CD4-positive, CD25-positive, alpha-beta regulatory T cell (primary cell): ENCODE results near the gene PPY. TPM values are rescaled to one million over a fixed set of nuclear protein-coding genes. Genes with fewer than 3 reads are reported as not detected.
A peak's percentile ranks its signal among the peaks of the same experiment; 100 is the strongest.

Experiments
- ATAC-seq, 2 donors: fragments of 150-1000 bp; cut with Tn5 transposase; one replicate each; pipeline ENCODE4 v1.10.0; 2021; ENCODE audit warnings: low read depth in 2 of 2, moderate number of reproducible peaks in 2 of 2, moderate library complexity in 1 of 2
- DNase-seq, 3 donors: peaks; one replicate each; pipeline versions ENCODE4 v3.0.0 to v3.0.0-alpha.2; 2012 to 2022; ENCODE audit warnings: mixed read lengths in 1 of 3
- H3K27ac ChIP-seq: one replicate; pipeline ENCODE4 v1.7.0; 2013; ENCODE audit warnings: mild to moderate bottlenecking, low read length; ENCODE audit not compliant: insufficient read depth, poor library complexity, severe bottlenecking
- H3K27me3 ChIP-seq: one replicate; pipeline ENCODE4 v1.7.0; 2013; ENCODE audit warnings: low read length; ENCODE audit not compliant: control insufficient read depth, insufficient read depth
- H3K36me3 ChIP-seq: one replicate; pipeline ENCODE4 v1.7.0; 2013; ENCODE audit warnings: mild to moderate bottlenecking, low read length, moderate library complexity; ENCODE audit not compliant: control insufficient read depth, insufficient read depth
- H3K4me1 ChIP-seq: 2 replicates; pipeline ENCODE4 v1.7.0; 2013; ENCODE audit warnings: mild to moderate bottlenecking, low read length; ENCODE audit not compliant: insufficient read depth, control insufficient read depth, poor library complexity, severe bottlenecking
- H3K4me3 ChIP-seq: one replicate; pipeline ENCODE4 v1.7.0; 2013; ENCODE audit warnings: low read depth, mild to moderate bottlenecking, low read length, moderate library complexity
- H3K9me3 ChIP-seq, 2 experiments: 1 replicate in 1 of 2; 2 replicates in 1 of 2; pipeline ENCODE4 v1.7.0; 2013; ENCODE audit warnings: low read length in 2 of 2, mild to moderate bottlenecking in 1 of 2, moderate library complexity in 1 of 2; ENCODE audit not compliant: control insufficient read depth in 2 of 2
- H3K27ac Mint-ChIP-seq, 3 donors: one replicate each; pipeline ENCODE4 v1.8.0; 2020 to 2022; ENCODE audit warnings: mild to moderate bottlenecking in 3 of 3, mixed read lengths in 3 of 3, moderate library complexity in 2 of 3
- H3K27me3 Mint-ChIP-seq: one replicate; pipeline ENCODE4 v1.8.0; 2022; ENCODE audit warnings: mild to moderate bottlenecking, mixed read lengths
- H3K36me3 Mint-ChIP-seq: one replicate; pipeline ENCODE4 v1.8.0; 2020; ENCODE audit warnings: mixed read lengths
- H3K4me1 Mint-ChIP-seq, 4 donors: one replicate each; pipeline ENCODE4 v1.8.0; 2020 to 2022; ENCODE audit warnings: mixed read lengths in 4 of 4, mild to moderate bottlenecking in 1 of 4
- H3K4me3 Mint-ChIP-seq, 4 donors: one replicate each; pipeline ENCODE4 v1.8.0; 2020 to 2022; ENCODE audit warnings: mild to moderate bottlenecking in 4 of 4, mixed read lengths in 4 of 4, moderate library complexity in 3 of 4
- H3K9me3 Mint-ChIP-seq, 7 donors: one replicate each; pipeline ENCODE4 v1.8.0; 2020 to 2022; ENCODE audit warnings: mixed read lengths in 7 of 7, mild to moderate bottlenecking in 3 of 7, moderate library complexity in 2 of 7
- polyA plus RNA-seq, 4 donors: library from polyadenylated mRNA; unstranded; fragments of 300-500 nt; fragmentation: Illumina TruSeq; gene quantifications; one replicate each; pipeline ENCODE4 v1.2.3, GENCODE V29; 2021
- total RNA-seq: library from RNA; stranded (reverse); gene quantifications from one replicate; pipeline ENCODE4 v1.2.3, GENCODE V29; 2022

The PPY gene
- total and polyA plus RNA-seq, 5 donors from 2014 or later = not detected

- Histone ChIP-seq H3K9me3 (no peaks in the 10 kb centered on the region), H3K36me3 (no peaks in the 10 kb centered on the region), H3K27ac (no peak overlapping the region), H3K4me1 (peaks cover 7% of the 10 kb centered on the region), H3K4me3 (no peak overlapping the region), H3K27me3 (peaks cover 23% of the 10 kb centered on the region)
- Mint-ChIP-seq H3K27ac (no peak overlapping the region), H3K27me3 (peaks cover 58% of the 10 kb centered on the region), H3K4me3 (peak overlapping the region in 1 of 4 donors; percentile 56), H3K4me1 (peaks cover 0 to 12% (median 0%) of the 10 kb centered on the region in 4 donors), H3K9me3 (peaks cover 0 to 1% (median 0%) of the 10 kb centered on the region in 7 donors), H3K36me3 (no peaks in the 10 kb centered on the region)
- no peak for DNase-seq
- no peak for ATAC-seq
Observed at GRCh38 chr17:43983196-43983514, 40.9 kb upstream of the PPY start.

GRCh38 chr17:43982171-43982570, 39.9 kb upstream of the PPY start:
- Mint-ChIP-seq H3K27me3 (peaks cover 63% of the 10 kb centered on the region), H3K27ac (no peak overlapping the region), H3K9me3 (peaks cover 0 to 3% (median 0%) of the 10 kb centered on the region in 7 donors), H3K4me1 (peaks cover 0 to 12% (median 0%) of the 10 kb centered on the region in 4 donors), H3K4me3 (no peak overlapping the region), H3K36me3 (no peaks in the 10 kb centered on the region)
- Histone ChIP-seq H3K4me1 (peaks cover 7% of the 10 kb centered on the region), H3K27ac (no peak overlapping the region), H3K9me3 (no peaks in the 10 kb centered on the region), H3K36me3 (no peaks in the 10 kb centered on the region), H3K27me3 (peaks cover 18% of the 10 kb centered on the region), H3K4me3 (no peak overlapping the region)
- no peak for DNase-seq
- ATAC-seq = no peak

- no peak for ATAC-seq
- H3K4me1 ChIP-seq = peaks cover 7% of the 10 kb centered on the region
- Mint-ChIP-seq H3K4me3 (no peak overlapping the region), H3K9me3 (peaks cover 0 to 8% (median 0%) of the 10 kb centered on the region in 7 donors), H3K4me1 (peaks cover 0 to 9% (median 0%) of the 10 kb centered on the region in 4 donors), H3K36me3 (no peaks in the 10 kb centered on the region), H3K27me3 (peaks cover 40% of the 10 kb centered on the region), H3K27ac (no peak overlapping the region)
- no peak for DNase-seq
- no peak overlapping the region for H3K4me3 ChIP-seq
- H3K36me3 ChIP-seq = no peaks in the 10 kb centered on the region
- no peaks in the 10 kb centered on the region for H3K9me3 ChIP-seq
- peaks cover 14% of the 10 kb centered on the region for H3K27me3 ChIP-seq
- no peak overlapping the region for H3K27ac ChIP-seq
Observed at GRCh38 chr17:43979671-43980070, 37.4 kb upstream of the PPY start.

- peaks cover 11% of the 10 kb centered on the region for H3K27me3 ChIP-seq
- Mint-ChIP-seq H3K27me3 (peaks cover 36% of the 10 kb centered on the region), H3K27ac (no peak overlapping the region), H3K4me1 (peaks cover 0 to 5% (median 0%) of the 10 kb centered on the region in 4 donors), H3K36me3 (no peaks in the 10 kb centered on the region), H3K9me3 (peaks cover 0 to 8% (median 0%) of the 10 kb centered on the region in 7 donors), H3K4me3 (peak overlapping the region in 1 of 4 donors; percentile 28)
- ATAC-seq (no peak), DNase-seq (no peak)
- H3K4me1 ChIP-seq = peaks cover 7% of the 10 kb centered on the region
- no peak overlapping the region for H3K4me3 ChIP-seq
- H3K27ac ChIP-seq = no peak overlapping the region
- H3K36me3 ChIP-seq = no peaks in the 10 kb centered on the region
- H3K9me3 ChIP-seq = no peaks in the 10 kb centered on the region
Observed at GRCh38 chr17:43979011-43979410, 36.7 kb upstream of the PPY start.

GRCh38 chr17:43978078-43978477, 35.8 kb upstream of the PPY start:
- no peak overlapping the region for H3K27ac Mint-ChIP-seq
- H3K27me3 ChIP-seq = peaks cover 11% of the 10 kb centered on the region
- no peaks in the 10 kb centered on the region for H3K36me3 Mint-ChIP-seq
- H3K36me3 ChIP-seq = no peaks in the 10 kb centered on the region
- no peak overlapping the region for H3K4me3 Mint-ChIP-seq
- no peak for DNase-seq
- H3K4me3 ChIP-seq = no peak overlapping the region
- peaks cover 0 to 8% (median 0%) of the 10 kb centered on the region in 7 donors for H3K9me3 Mint-ChIP-seq
- H3K27me3 Mint-ChIP-seq = peaks cover 36% of the 10 kb centered on the region
- H3K4me1 Mint-ChIP-seq = peaks cover 0 to 5% (median 0%) of the 10 kb centered on the region in 4 donors
- no peaks in the 10 kb centered on the region for H3K9me3 ChIP-seq
- H3K4me1 ChIP-seq = no peaks in the 10 kb centered on the region
- ATAC-seq = no peak
- H3K27ac ChIP-seq = no peak overlapping the region

GRCh38 chr17:43976963-43977837, 34.9 kb upstream of the PPY start:
- H3K36me3 Mint-ChIP-seq = no peaks in the 10 kb centered on the region
- H3K9me3 Mint-ChIP-seq = peaks cover 0 to 8% (median 0%) of the 10 kb centered on the region in 7 donors
- no peak overlapping the region for H3K4me3 Mint-ChIP-seq
- Histone ChIP-seq H3K36me3 (no peaks in the 10 kb centered on the region), H3K27me3 (peaks cover 6% of the 10 kb centered on the region), H3K4me1 (no peaks in the 10 kb centered on the region), H3K9me3 (no peaks in the 10 kb centered on the region), H3K4me3 (no peak overlapping the region), H3K27ac (no peak overlapping the region)
- ATAC-seq (no peak), DNase-seq (no peak)
- peaks cover 32% of the 10 kb centered on the region for H3K27me3 Mint-ChIP-seq
- H3K4me1 Mint-ChIP-seq = peaks cover 0 to under 1% (median 0%) of the 10 kb centered on the region in 4 donors
- no peak overlapping the region for H3K27ac Mint-ChIP-seq

GRCh38 chr17:43975898-43976297, 33.6 kb upstream of the PPY start:
- ATAC-seq = no peak
- H3K9me3 Mint-ChIP-seq = peaks cover 0 to 8% (median 0%) of the 10 kb centered on the region in 7 donors
- H3K4me1 Mint-ChIP-seq = no peaks in the 10 kb centered on the region
- no peak overlapping the region for H3K4me3 Mint-ChIP-seq
- Histone ChIP-seq H3K27ac (no peak overlapping the region), H3K9me3 (no peaks in the 10 kb centered on the region), H3K36me3 (no peaks in the 10 kb centered on the region), H3K4me1 (no peaks in the 10 kb centered on the region), H3K27me3 (peaks cover under 1% of the 10 kb centered on the region), H3K4me3 (no peak overlapping the region)
- peaks cover 27% of the 10 kb centered on the region for H3K27me3 Mint-ChIP-seq
- no peak overlapping the region for H3K27ac Mint-ChIP-seq
- no peak for DNase-seq
- H3K36me3 Mint-ChIP-seq = no peaks in the 10 kb centered on the region
